ENCODE results near the gene BICC1. TPM values are rescaled to one million over a fixed set of nuclear protein-coding genes. Genes with fewer than 3 reads are reported as not detected.

Gene BICC1
- total and polyA plus RNA-seq, 8 donors = 0.29 to 25.0 (median 4.5) TPM

GRCh38 chr10:58698777-58699356, 186.2 kb downstream of the BICC1 start:
- Histone ChIP-seq H3K4me3 (no peak overlapping the region), H3K4me1 (peaks cover 0 to 5% (median 0%) of the 10 kb centered on the region in 4 donors), H3K27ac (no peak overlapping the region), H3K36me3 (no peaks in the 10 kb centered on the region), H3K9me3 (peaks cover 0 to 9% (median 0%) of the 10 kb centered on the region in 4 donors), H3K27me3 (no peaks in the 10 kb centered on the region)
- 63 to 79% (median 69%) methylated on average over 5 of the region's 5 CpGs for WGBS, 5 donors
- intact Hi-C loops (cut with DNase I; ENCODE audit: low total_unique reads) = no loop called here
- TF ChIP-seq POLR2A (IDR thresholded peaks at IDR 0.05) = no peak
- DNase-seq = no peak

GRCh38 chr10:58700591-58700990, 187.9 kb downstream of the BICC1 start:
- peaks cover 0 to 5% (median 0%) of the 10 kb centered on the region in 4 donors for H3K4me1 ChIP-seq
- TF ChIP-seq CTCF (IDR thresholded peaks at IDR 0.05) = no peak
- no peak for TF ChIP-seq POLR2A (IDR thresholded peaks at IDR 0.05)
- no peak for TF ChIP-seq EP300 (IDR thresholded peaks at IDR 0.05)
- TF ChIP-seq POLR2AphosphoS5 (IDR thresholded peaks at IDR 0.05) = no peak
- DNase-seq = no peak
- intact Hi-C loops (cut with DNase I; ENCODE audit: low total_unique reads) = no loop called here
- H3K4me3 ChIP-seq = no peak overlapping the region
- no peaks in the 10 kb centered on the region for H3K36me3 ChIP-seq
- no peaks in the 10 kb centered on the region for H3K9me3 ChIP-seq
- peak overlapping the region in 3 of 5 donors; percentile 9 to 44 (median 31) for H3K27ac ChIP-seq
- no peaks in the 10 kb centered on the region for H3K27me3 ChIP-seq
- WGBS, 5 donors = 59 to 91% (median 76%) methylated on average over 1 of the region's 1 CpG

GRCh38 chr10:58701405-58702135, 188.9 kb downstream of the BICC1 start:
- TF ChIP-seq POLR2A (IDR thresholded peaks at IDR 0.05) (no peak), POLR2AphosphoS5 (IDR thresholded peaks at IDR 0.05) (peak in 2 of 3 donors; percentile 9 to 53)
- 66 to 81% (median 72%) methylated on average over 6 of the region's 6 CpGs for WGBS, 5 donors
- DNase-seq = peak in 1 of 2 donors; percentile 73
- H3K9me3 ChIP-seq = no peaks in the 10 kb centered on the region
- H3K36me3 ChIP-seq = no peaks in the 10 kb centered on the region
- H3K27ac ChIP-seq = peak overlapping the region in 3 of 5 donors; percentile 9 to 44 (median 9)
- H3K4me1 ChIP-seq = peaks cover 0 to 5% (median 0%) of the 10 kb centered on the region in 4 donors
- H3K27me3 ChIP-seq = no peaks in the 10 kb centered on the region
- H3K4me3 ChIP-seq = no peak overlapping the region
- intact Hi-C loops (cut with DNase I; ENCODE audit: low total_unique reads) = no loop called here

GRCh38 chr10:58704226-58704625, 191.6 kb downstream of the BICC1 start:
- Histone ChIP-seq H3K27ac (no peak overlapping the region), H3K36me3 (no peaks in the 10 kb centered on the region), H3K4me1 (peaks cover 0 to 5% (median 0%) of the 10 kb centered on the region in 4 donors), H3K4me3 (no peak overlapping the region), H3K27me3 (no peaks in the 10 kb centered on the region), H3K9me3 (no peaks in the 10 kb centered on the region)
- WGBS, 5 donors = 81 to 98% (median 95%) methylated on average over 1 of the region's 1 CpG
- TF ChIP-seq POLR2AphosphoS5 (IDR thresholded peaks at IDR 0.05) (no peak), CTCF (IDR thresholded peaks at IDR 0.05) (no peak), POLR2A (IDR thresholded peaks at IDR 0.05) (no peak), EP300 (IDR thresholded peaks at IDR 0.05) (no peak)
- no peak for DNase-seq
- intact Hi-C loops (cut with DNase I; ENCODE audit: low total_unique reads) = no loop called here

GRCh38 chr10:58704671-58705141, 192.0 kb downstream of the BICC1 start:
- Histone ChIP-seq H3K4me3 (no peak overlapping the region), H3K36me3 (no peaks in the 10 kb centered on the region), H3K4me1 (peaks cover 0 to 5% (median 0%) of the 10 kb centered on the region in 4 donors), H3K9me3 (no peaks in the 10 kb centered on the region), H3K27ac (peak overlapping the region in 1 of 5 donors; percentile 20), H3K27me3 (no peaks in the 10 kb centered on the region)
- WGBS, 5 donors = 25 to 40% (median 38%) methylated on average over 5 of the region's 5 CpGs
- intact Hi-C loops (cut with DNase I; ENCODE audit: low total_unique reads) = no loop called here
- TF ChIP-seq POLR2AphosphoS5 (IDR thresholded peaks at IDR 0.05) (no peak), EP300 (IDR thresholded peaks at IDR 0.05) (no peak), CTCF (IDR thresholded peaks at IDR 0.05) (no peak), POLR2A (IDR thresholded peaks at IDR 0.05) (no peak)
- no peak for DNase-seq
